Omental fat pad (tissue), 4 donors: Measurements from ENCODE around the gene INTS13. TPM values are rescaled to one million over a fixed set of nuclear protein-coding genes. Genes with fewer than 3 reads are reported as not detected.
"Not testable (repeated sequence)": the region's sequence is repeated elsewhere in the genome, so short reads cannot be mapped to it uniquely, and the experiment has no call there.

Experiments used
- ATAC-seq: fragments of 150-250 bp; one replicate; pipeline ENCODE4 v1.9.1; 2016; ENCODE audit warnings: mild to moderate bottlenecking, moderate library complexity; ENCODE audit not compliant: low FRiP score
- DNase-seq: peaks from one replicate; pipeline ENCODE4 v3.0.0-alpha.2; 2019; ENCODE audit warnings: low spot score
- total RNA-seq, 4 donors: library from RNA; depleted of rRNA; stranded (reverse); fragments of >200 nt; gene quantifications; one replicate each; pipeline ENCODE4 v1.1.0, GENCODE V29; 2016
- TF ChIP-seq, protein P1 (sequence below), 3 donors: fragments of 450-650 bp; IDR thresholded peaks; one replicate each; pipeline ENCODE4 v1.5.1; 2016 to 2017; ENCODE audit warnings: antibody characterized with exemption in 3 of 3, mild to moderate bottlenecking in 3 of 3, moderate library complexity in 2 of 3

INTS13 gene
- total RNA-seq, 4 donors from 2014 or later = 12.1 to 27.3 (median 19.8) TPM

DNA sequence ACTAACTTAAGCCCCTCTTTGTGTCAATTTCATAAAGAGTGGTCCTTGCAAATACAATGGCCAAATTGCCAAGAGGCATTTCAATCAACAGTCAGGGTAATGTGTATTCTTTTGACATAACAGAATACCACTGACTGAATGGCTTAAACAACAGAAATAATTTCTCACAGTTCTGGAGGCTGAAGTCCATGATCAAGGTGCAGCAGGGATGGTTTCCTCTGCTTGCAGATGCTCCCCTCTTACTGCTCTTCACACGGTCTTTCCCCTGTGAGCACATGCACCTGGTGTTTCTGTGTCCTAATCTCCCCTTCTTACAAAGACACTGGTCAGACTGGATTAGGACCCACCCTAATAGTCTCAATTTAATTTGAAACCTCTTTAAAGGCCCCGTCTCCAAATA is 32.4 kb upstream of the INTS13 start:
- ATAC-seq (no peak), DNase-seq (no peak)
- TF ChIP-seq, protein P1, sequence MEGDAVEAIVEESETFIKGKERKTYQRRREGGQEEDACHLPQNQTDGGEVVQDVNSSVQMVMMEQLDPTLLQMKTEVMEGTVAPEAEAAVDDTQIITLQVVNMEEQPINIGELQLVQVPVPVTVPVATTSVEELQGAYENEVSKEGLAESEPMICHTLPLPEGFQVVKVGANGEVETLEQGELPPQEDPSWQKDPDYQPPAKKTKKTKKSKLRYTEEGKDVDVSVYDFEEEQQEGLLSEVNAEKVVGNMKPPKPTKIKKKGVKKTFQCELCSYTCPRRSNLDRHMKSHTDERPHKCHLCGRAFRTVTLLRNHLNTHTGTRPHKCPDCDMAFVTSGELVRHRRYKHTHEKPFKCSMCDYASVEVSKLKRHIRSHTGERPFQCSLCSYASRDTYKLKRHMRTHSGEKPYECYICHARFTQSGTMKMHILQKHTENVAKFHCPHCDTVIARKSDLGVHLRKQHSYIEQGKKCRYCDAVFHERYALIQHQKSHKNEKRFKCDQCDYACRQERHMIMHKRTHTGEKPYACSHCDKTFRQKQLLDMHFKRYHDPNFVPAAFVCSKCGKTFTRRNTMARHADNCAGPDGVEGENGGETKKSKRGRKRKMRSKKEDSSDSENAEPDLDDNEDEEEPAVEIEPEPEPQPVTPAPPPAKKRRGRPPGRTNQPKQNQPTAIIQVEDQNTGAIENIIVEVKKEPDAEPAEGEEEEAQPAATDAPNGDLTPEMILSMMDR (IDR thresholded peaks at IDR 0.05) = no peak

DNA sequence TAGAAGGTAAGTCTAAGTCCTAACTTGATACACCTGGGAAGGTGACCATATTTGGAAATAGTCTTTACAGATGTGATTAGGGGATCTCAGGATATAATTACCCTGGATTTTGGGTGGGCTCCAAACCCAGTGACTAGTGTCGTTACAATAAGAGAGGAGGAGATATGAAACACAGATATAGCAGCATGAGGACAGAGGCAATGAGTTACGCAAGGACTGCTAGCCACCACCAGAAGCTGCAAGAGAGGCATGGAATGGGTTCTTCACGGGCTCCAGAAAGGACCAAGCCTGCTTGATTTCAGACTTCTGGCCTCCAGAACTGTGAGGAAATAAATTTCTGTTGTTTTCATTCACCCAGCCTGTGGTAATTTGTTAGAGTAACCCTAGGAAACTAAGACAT is 29.1 kb upstream of the INTS13 start:
- TF ChIP-seq, protein P1 (IDR thresholded peaks at IDR 0.05) = no peak
- no peak for ATAC-seq
- no peak for DNase-seq

DNA sequence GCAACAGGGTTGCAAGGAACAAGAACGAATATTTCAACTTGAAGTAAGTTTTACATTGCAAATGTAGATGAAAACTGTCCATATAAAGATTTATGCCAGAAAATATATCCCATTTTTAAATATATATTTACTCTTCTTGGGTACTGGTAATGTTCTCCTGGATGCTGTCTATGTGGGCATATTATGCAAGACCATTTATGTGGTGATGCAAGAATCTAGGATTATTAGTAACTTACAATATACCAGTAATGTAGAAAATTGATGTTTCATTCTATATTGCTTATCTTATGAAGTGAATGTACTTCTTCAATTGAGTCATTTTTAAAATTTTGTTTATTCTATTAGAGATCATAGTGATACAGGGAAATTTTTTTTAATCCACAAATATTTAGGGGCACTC is 25.6 kb upstream of the INTS13 start:
- TF ChIP-seq, protein P1 (IDR thresholded peaks at IDR 0.05) = no peak
- no peak for ATAC-seq
- no peak for DNase-seq

DNA sequence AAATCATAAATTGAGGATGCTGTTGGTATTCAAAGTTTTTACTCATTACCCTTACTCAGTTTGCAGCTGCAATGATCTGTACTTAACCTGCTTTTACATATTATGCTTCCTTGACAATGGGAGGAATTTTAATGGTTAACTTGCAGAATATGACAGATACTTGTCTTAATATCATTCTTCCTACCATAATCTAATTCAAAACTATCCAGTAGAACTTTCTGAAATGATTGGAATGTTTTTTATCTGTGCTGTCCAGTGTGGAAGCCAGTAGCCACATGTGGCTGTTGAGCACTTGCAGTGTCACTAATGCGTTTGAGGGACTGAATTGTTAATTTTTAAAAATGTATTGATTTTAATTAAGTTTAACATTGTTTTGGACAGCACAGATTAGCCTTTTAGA is 24.0 kb upstream of the INTS13 start:
- TF ChIP-seq, protein P1 (IDR thresholded peaks at IDR 0.05) = no peak
- ATAC-seq = no peak

DNA sequence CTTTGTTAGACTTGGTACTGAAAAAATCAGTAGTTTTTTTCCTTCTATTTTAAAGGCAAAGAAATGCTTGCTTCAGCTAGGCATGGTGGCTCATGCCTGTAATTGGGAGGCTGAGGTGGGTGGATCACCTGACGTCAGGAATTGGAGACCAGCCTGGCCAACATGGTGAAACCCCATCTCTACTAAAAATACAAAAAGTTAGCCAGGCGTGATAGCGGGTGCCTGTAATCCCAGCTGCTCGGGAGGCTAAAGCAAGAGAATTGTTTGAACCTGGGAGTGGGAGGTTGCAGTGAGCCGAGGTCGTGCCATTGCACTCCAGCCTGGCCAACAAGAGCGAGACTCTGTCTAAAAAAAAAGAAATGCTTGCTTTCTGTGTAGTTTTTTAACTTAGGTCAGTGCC is 23.6 kb upstream of the INTS13 start:
- ATAC-seq, DNase-seq: not testable (repeated sequence)

More for the DNA sequence above, 24.0 kb upstream of the INTS13 start:
- no peak for DNase-seq

DNA sequence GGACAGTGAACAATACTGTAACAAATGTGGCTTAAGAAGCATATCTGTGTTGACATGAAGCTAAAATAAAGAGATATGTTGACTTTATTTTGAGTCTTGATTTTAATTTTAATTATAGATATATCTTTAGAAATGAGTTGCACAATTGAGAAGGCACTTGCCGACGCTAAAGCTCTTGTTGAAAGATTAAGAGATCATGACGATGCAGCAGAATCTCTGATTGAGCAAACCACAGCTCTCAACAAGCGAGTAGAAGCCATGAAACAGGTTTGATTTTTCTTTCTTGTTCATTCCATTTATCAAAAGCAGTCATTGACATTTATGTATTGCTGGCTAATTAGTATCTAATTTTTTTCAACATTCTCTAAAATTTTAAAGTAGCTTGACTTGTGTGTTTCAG is 16.2 kb upstream of the INTS13 start:
- ATAC-seq (no peak), DNase-seq (no peak)
- TF ChIP-seq, protein P1 (IDR thresholded peaks at IDR 0.05) = no peak

DNA sequence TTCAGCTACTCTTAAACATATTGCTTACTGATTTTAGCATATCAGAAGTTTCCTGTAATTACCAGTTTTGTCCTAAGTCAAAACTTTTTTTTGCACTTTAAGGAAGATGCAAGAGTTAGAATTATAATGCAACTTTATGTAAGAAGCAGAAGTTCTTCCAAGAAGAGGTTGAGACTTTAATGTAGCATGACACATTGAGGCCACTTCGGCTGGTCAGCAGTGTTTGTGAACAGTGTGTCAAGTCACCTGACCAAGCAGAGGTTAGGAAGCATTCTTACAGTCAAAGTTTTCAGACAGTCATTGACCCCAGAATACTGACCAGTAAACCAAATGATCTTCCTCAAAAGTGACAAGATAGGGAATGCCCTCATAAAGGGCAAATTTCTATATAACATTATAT is 15.7 kb upstream of the INTS13 start:
- TF ChIP-seq, protein P1 (IDR thresholded peaks at IDR 0.05) = no peak
- ATAC-seq (no peak), DNase-seq (no peak)

DNA sequence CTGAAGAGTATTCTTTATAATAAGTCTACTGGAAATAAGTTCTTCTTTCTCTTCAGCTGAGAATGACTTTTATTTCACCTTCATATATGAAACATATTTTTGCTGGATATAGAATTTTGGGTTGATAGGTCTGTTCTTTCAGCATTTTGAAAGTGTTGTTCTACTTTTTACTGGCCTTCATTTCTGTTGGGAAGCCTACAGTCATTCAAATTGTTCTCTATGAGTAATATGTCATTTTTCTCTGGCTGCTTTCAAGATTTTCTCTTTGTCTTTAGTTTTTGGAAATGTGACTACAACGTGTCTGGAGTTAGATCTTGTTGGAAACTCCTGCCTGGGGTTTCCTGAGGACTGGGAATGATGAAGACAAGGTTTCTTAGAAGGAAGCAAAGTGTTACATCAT is 10.5 kb upstream of the INTS13 start:
- TF ChIP-seq, protein P1 (IDR thresholded peaks at IDR 0.05) = no peak
- ATAC-seq (no peak), DNase-seq (no peak)
